ENCODE measurements around the gene MED9. TPM values are rescaled to one million over a fixed set of nuclear protein-coding genes. Genes with fewer than 3 reads are reported as not detected.

Gene MED9
- total and polyA plus RNA-seq, 9 of the 15 experiments (the other 6 are each of a cell fraction or from before 2014, with no cell fraction given): 2.2 to 15.8 (median 12.7) TPM

DNA sequence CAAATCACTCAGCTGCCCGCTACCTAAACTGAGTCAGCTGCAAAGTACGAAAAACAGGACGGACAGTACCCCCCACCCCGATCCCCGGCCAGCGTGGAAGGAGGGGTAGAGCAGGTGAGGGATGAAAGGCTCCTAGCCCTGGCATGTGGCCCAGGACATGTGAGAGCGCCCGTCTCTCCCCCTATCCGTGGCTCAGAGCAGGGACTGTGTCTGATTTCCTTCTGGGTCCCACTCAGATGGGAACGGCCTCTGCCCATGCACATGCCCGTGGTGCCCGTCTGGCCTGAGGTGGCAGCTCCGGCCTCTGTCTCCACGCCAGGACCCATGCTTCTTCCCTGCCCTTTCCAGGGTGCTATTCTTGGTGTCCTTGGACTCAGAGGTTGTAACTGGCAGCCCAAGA lies 49.6 kb downstream of the MED9 start:
- Histone ChIP-seq H3K79me2 (ENCODE audit: control insufficient read depth, insufficient read depth, low read length) (no peaks in the 10 kb centered on the region), H3K27ac (ENCODE audit: extremely low read depth, low read depth, low read length) (no peak overlapping the region), H3K4me3 (no peak overlapping the region), H3K9me3 (replicated peaks; ENCODE audit: control insufficient read depth, insufficient read depth, low read depth, low read length) (no peaks in the 10 kb centered on the region), H3K4me2 (ENCODE audit: insufficient read depth, low read length) (no peak overlapping the region), H4K20me1 (replicated peaks; ENCODE audit: control insufficient read depth, insufficient read depth, low read length) (no peaks in the 10 kb centered on the region), H3K36me3 (ENCODE audit: control insufficient read depth, insufficient read depth, low read length) (no peaks in the 10 kb centered on the region), H3K9ac (ENCODE audit: insufficient read depth in 1 of 2, low read depth in 2 of 2, low read length in 2 of 2) (no peak overlapping the region), H3K4me1 (replicated peaks in 1 of 2; ENCODE audit: control insufficient read depth in 2 of 2, insufficient read depth in 2 of 2, low read length in 2 of 2) (peaks cover 0 to 14% of the 10 kb centered on the region in 2 experiments; a peak in 2 of 5 replicates), H3K9me1 (ENCODE audit: control insufficient read depth, insufficient read depth, low read length) (no peaks in the 10 kb centered on the region), H2AFZ (ENCODE audit: low read depth, low read length) (no peak overlapping the region), H3K27me3 (ENCODE audit: control insufficient read depth in 2 of 2, insufficient read depth in 2 of 2, low read length in 2 of 2) (no peaks in the 10 kb centered on the region)
- no TSS peak for BruUV-seq (replicated peaks)
- no peak for DNase-seq (ENCODE audit: extremely low read depth in 1 of 4, low spot score in 3 of 4)
- ChIA-PET CTCF (ENCODE audit: low intra/inter-chr PET ratio) (no interaction called here), POLR2A (no interaction called here)
- intact Hi-C loops (cut with micrococcal nuclease): no loop called here
- no peak for TF ChIP-seq RBM34 (IDR thresholded peaks at IDR 0.05; ENCODE audit: borderline replicate concordance, insufficient read depth, low read length)
- no peak for FAIRE-seq
- in situ Hi-C loops (cut with MboI): no loop called here
- ATAC-seq: no peak
- WGBS (ENCODE audit: insufficient coverage, low coverage, missing lambda C conversion rate): 68% methylated on average over 13 of the region's 14 CpGs

DNA sequence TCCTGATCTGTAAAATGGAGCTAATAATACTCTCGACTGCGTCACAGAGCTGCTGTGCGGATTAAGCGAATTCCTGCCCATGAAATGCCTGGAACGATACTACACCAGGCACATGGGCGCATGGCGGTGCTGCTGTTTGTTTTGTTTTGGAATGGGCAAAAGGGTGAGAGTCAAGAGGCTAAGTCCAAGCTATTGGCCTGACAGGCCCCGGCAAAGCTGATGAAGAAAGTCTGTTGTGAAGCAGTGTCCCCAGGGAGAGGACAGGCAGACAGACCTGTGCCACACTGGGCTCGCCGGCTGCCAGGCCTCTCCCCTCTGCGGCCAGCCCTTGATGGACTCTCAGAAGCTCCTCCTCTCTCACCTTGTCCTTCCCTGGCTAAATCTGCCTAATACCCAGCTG lies 50.7 kb downstream of the MED9 start:
- CTCF ChIA-PET (ENCODE audit: low intra/inter-chr PET ratio): no interaction called here
- no peak for TF ChIP-seq CBX3 (IDR thresholded peaks at IDR 0.05; ENCODE audit: borderline replicate concordance in 1 of 2, low read length in 2 of 2)
- no peak for TF ChIP-seq ZHX1 (conservative IDR thresholded peaks at IDR 0.05; ENCODE audit: low read length)
- no peak for TF ChIP-seq ZBED1 (IDR thresholded peaks at IDR 0.05)
- TF ChIP-seq, protein P1, sequence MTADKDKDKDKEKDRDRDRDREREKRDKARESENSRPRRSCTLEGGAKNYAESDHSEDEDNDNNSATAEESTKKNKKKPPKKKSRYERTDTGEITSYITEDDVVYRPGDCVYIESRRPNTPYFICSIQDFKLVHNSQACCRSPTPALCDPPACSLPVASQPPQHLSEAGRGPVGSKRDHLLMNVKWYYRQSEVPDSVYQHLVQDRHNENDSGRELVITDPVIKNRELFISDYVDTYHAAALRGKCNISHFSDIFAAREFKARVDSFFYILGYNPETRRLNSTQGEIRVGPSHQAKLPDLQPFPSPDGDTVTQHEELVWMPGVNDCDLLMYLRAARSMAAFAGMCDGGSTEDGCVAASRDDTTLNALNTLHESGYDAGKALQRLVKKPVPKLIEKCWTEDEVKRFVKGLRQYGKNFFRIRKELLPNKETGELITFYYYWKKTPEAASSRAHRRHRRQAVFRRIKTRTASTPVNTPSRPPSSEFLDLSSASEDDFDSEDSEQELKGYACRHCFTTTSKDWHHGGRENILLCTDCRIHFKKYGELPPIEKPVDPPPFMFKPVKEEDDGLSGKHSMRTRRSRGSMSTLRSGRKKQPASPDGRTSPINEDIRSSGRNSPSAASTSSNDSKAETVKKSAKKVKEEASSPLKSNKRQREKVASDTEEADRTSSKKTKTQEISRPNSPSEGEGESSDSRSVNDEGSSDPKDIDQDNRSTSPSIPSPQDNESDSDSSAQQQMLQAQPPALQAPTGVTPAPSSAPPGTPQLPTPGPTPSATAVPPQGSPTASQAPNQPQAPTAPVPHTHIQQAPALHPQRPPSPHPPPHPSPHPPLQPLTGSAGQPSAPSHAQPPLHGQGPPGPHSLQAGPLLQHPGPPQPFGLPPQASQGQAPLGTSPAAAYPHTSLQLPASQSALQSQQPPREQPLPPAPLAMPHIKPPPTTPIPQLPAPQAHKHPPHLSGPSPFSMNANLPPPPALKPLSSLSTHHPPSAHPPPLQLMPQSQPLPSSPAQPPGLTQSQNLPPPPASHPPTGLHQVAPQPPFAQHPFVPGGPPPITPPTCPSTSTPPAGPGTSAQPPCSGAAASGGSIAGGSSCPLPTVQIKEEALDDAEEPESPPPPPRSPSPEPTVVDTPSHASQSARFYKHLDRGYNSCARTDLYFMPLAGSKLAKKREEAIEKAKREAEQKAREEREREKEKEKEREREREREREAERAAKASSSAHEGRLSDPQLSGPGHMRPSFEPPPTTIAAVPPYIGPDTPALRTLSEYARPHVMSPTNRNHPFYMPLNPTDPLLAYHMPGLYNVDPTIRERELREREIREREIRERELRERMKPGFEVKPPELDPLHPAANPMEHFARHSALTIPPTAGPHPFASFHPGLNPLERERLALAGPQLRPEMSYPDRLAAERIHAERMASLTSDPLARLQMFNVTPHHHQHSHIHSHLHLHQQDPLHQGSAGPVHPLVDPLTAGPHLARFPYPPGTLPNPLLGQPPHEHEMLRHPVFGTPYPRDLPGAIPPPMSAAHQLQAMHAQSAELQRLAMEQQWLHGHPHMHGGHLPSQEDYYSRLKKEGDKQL (CRISPR knock-in tag; IDR thresholded peaks at IDR 0.05; ENCODE audit: borderline replicate concordance): no peak

More for the DNA sequence above, 50.7 kb downstream of the MED9 start:
- H3K9ac ChIP-seq (ENCODE audit: insufficient read depth in 1 of 2, low read depth in 2 of 2, low read length in 2 of 2): no peak overlapping the region
- no peaks in the 10 kb centered on the region for H4K20me1 ChIP-seq (replicated peaks; ENCODE audit: control insufficient read depth, insufficient read depth, low read length)
- in situ Hi-C loops (cut with MboI): no loop called here
- ATAC-seq: no peak
- no peak overlapping the region for H2AFZ ChIP-seq (ENCODE audit: low read depth, low read length)
- no peak for FAIRE-seq
- no peaks in the 10 kb centered on the region for H3K27me3 ChIP-seq (ENCODE audit: control insufficient read depth in 2 of 2, insufficient read depth in 2 of 2, low read length in 2 of 2)
- no TSS peak for BruUV-seq (replicated peaks)
- 86% methylated on average over 6 of the region's 11 CpGs for WGBS (ENCODE audit: insufficient coverage, low coverage, missing lambda C conversion rate)
- H3K27ac ChIP-seq (ENCODE audit: extremely low read depth, low read depth, low read length): no peak overlapping the region
- H3K9me3 ChIP-seq (replicated peaks; ENCODE audit: control insufficient read depth, insufficient read depth, low read depth, low read length): no peaks in the 10 kb centered on the region
- no peak overlapping the region for H3K4me3 ChIP-seq
- H3K9me1 ChIP-seq (ENCODE audit: control insufficient read depth, insufficient read depth, low read length): no peaks in the 10 kb centered on the region
- no peaks in the 10 kb centered on the region for H3K36me3 ChIP-seq (ENCODE audit: control insufficient read depth, insufficient read depth, low read length)
- DNase-seq (ENCODE audit: extremely low read depth in 1 of 4, low spot score in 3 of 4): no peak
- POLR2A ChIA-PET: interaction anchor here (0.8 kb wide), 1 partner anchor 38 kb away, joined by 3 read pairs; no protein-coding TSS in a partner anchor
- H3K4me2 ChIP-seq (ENCODE audit: insufficient read depth, low read length): no peak overlapping the region
- intact Hi-C loops (cut with micrococcal nuclease): no loop called here
- peaks cover 0 to 14% of the 10 kb centered on the region in 2 experiments; a peak in 2 of 5 replicates for H3K4me1 ChIP-seq (replicated peaks in 1 of 2; ENCODE audit: control insufficient read depth in 2 of 2, insufficient read depth in 2 of 2, low read length in 2 of 2)
- H3K79me2 ChIP-seq (ENCODE audit: control insufficient read depth, insufficient read depth, low read length): no peaks in the 10 kb centered on the region

Measured in K562 (cell line).